Esophagus (tissue), 2 donors: ENCODE measurements around the gene MMEL1. TPM values are rescaled to one million over a fixed set of nuclear protein-coding genes. Genes with fewer than 3 reads are reported as not detected.
A peak's percentile ranks its signal among the peaks of the same experiment; 100 is the strongest.

ENCODE experiments used
- H3K27ac ChIP-seq, 2 donors: one replicate each; pipeline ENCODE4 v1.5.1; 2013; ENCODE audit warnings: low read depth in 2 of 2, mild to moderate bottlenecking in 2 of 2, inconsistent platforms in 1 of 2, low read length in 1 of 2, moderate library complexity in 1 of 2
- H3K27me3 ChIP-seq, 2 donors: one replicate each; pipeline ENCODE4 v1.6.1; 2013; ENCODE audit warnings: low read length in 2 of 2, control low read depth in 1 of 2, mild to moderate bottlenecking in 1 of 2; ENCODE audit not compliant: insufficient read depth in 2 of 2, control insufficient read depth in 1 of 2
- H3K36me3 ChIP-seq, 2 donors: one replicate each; pipeline ENCODE4 v1.6.1; 2013; ENCODE audit warnings: low read length in 1 of 2; ENCODE audit not compliant: control insufficient read depth in 2 of 2, insufficient read depth in 2 of 2
- H3K4me1 ChIP-seq, 2 donors: one replicate each; pipeline ENCODE4 v1.6.1; 2013; ENCODE audit warnings: low read length in 1 of 2; ENCODE audit not compliant: control insufficient read depth in 2 of 2, insufficient read depth in 2 of 2
- H3K4me3 ChIP-seq, 2 donors: one replicate each; pipeline ENCODE4 v1.5.1; 2013; ENCODE audit warnings: low read length in 2 of 2, mild to moderate bottlenecking in 2 of 2, low read depth in 1 of 2, moderate library complexity in 1 of 2
- H3K9me3 ChIP-seq, 2 donors: one replicate each; pipeline ENCODE4 v1.6.1; 2013; ENCODE audit warnings: mild to moderate bottlenecking in 2 of 2, low read depth in 1 of 2, low read length in 1 of 2, moderate library complexity in 1 of 2; ENCODE audit not compliant: control insufficient read depth in 2 of 2, insufficient read depth in 1 of 2
- WGBS, 2 donors: extraction: QIAGEN DNeasy Blood & Tissue Kit; methylation state at CpG; one replicate each; pipeline ENCODE4 v1.1.7; 2013; 5-methylcytosine and 5-hydroxymethylcytosine counted together
- polyA plus RNA-seq, 2 donors: library from polyadenylated mRNA; stranded (reverse); fragments of 200-250 nt; gene quantifications; one replicate each; pipeline ENCODE4 v1.2.3, GENCODE V29; 2013
- donor health status: healthy with polysubstance abuse.
- donor health status: Bipolar disorder and iron deficiency.

MMEL1 gene
- polyA plus RNA-seq, 2 donors = 3.4 to 11.6 TPM

- no peaks in the 10 kb centered on the region for H3K27me3 ChIP-seq
- 84 to 90% methylated on average over 11 to 12 of the region's 12 CpGs for WGBS, 2 donors
- H3K36me3 ChIP-seq = peaks cover 0 to 12% of the 10 kb centered on the region in 2 donors
- H3K4me1 ChIP-seq = peaks cover 17 to 30% of the 10 kb centered on the region in 2 donors
- no peak overlapping the region for H3K4me3 ChIP-seq
- no peaks in the 10 kb centered on the region for H3K9me3 ChIP-seq
- H3K27ac ChIP-seq = no peak overlapping the region
These were observed 41.1 kb downstream of the MMEL1 start for GRCh38 chr1:2591581-2592261.

GRCh38 chr1:2591233-2591580 is 41.6 kb downstream of the MMEL1 start:
- Histone ChIP-seq H3K4me3 (no peak overlapping the region), H3K36me3 (peaks cover 0 to 12% of the 10 kb centered on the region in 2 donors), H3K27ac (no peak overlapping the region), H3K9me3 (no peaks in the 10 kb centered on the region), H3K27me3 (no peaks in the 10 kb centered on the region), H3K4me1 (peaks cover 17 to 30% of the 10 kb centered on the region in 2 donors)
- whole genome bisulfite sequencing, 2 donors = 88 to 93% methylated on average over 5 of the region's 5 CpGs

- 91 to 95% methylated on average over 31 of the region's 31 CpGs for WGBS, 2 donors
- no peak overlapping the region for H3K27ac ChIP-seq
- no peak overlapping the region for H3K4me3 ChIP-seq
- peaks cover 0 to 12% of the 10 kb centered on the region in 2 donors for H3K36me3 ChIP-seq
- H3K27me3 ChIP-seq = no peaks in the 10 kb centered on the region
- H3K9me3 ChIP-seq = no peaks in the 10 kb centered on the region
- H3K4me1 ChIP-seq = peaks cover 17 to 30% of the 10 kb centered on the region in 2 donors
These were observed 42.3 kb downstream of the MMEL1 start for GRCh38 chr1:2590233-2591141.

GRCh38 chr1:2589431-2590232 is 43.2 kb downstream of the MMEL1 start:
- 91 to 94% methylated on average over 25 of the region's 25 CpGs for WGBS, 2 donors
- Histone ChIP-seq H3K27me3 (no peaks in the 10 kb centered on the region), H3K9me3 (no peaks in the 10 kb centered on the region), H3K27ac (no peak overlapping the region), H3K4me1 (peaks cover 17 to 37% of the 10 kb centered on the region in 2 donors), H3K36me3 (peaks cover 0 to 12% of the 10 kb centered on the region in 2 donors), H3K4me3 (no peak overlapping the region)

- Histone ChIP-seq H3K9me3 (no peaks in the 10 kb centered on the region), H3K4me1 (peaks cover 19 to 33% of the 10 kb centered on the region in 2 donors), H3K36me3 (peaks cover 0 to 12% of the 10 kb centered on the region in 2 donors), H3K27ac (no peak overlapping the region), H3K4me3 (no peak overlapping the region), H3K27me3 (no peaks in the 10 kb centered on the region)
- 82% methylated on average over 22 to 23 of the region's 23 CpGs for WGBS, 2 donors
These were observed 44.0 kb downstream of the MMEL1 start for GRCh38 chr1:2588661-2589430.

GRCh38 chr1:2587860-2588571 is 44.8 kb downstream of the MMEL1 start:
- Histone ChIP-seq H3K27ac (no peak overlapping the region), H3K4me1 (peaks cover 16 to 27% of the 10 kb centered on the region in 2 donors), H3K9me3 (no peaks in the 10 kb centered on the region), H3K27me3 (no peaks in the 10 kb centered on the region), H3K36me3 (peaks cover 0 to 12% of the 10 kb centered on the region in 2 donors), H3K4me3 (peak overlapping the region in 1 of 2 donors; percentile 84)
- WGBS, 2 donors = 81 to 83% methylated on average over 19 of the region's 19 CpGs

DNA sequence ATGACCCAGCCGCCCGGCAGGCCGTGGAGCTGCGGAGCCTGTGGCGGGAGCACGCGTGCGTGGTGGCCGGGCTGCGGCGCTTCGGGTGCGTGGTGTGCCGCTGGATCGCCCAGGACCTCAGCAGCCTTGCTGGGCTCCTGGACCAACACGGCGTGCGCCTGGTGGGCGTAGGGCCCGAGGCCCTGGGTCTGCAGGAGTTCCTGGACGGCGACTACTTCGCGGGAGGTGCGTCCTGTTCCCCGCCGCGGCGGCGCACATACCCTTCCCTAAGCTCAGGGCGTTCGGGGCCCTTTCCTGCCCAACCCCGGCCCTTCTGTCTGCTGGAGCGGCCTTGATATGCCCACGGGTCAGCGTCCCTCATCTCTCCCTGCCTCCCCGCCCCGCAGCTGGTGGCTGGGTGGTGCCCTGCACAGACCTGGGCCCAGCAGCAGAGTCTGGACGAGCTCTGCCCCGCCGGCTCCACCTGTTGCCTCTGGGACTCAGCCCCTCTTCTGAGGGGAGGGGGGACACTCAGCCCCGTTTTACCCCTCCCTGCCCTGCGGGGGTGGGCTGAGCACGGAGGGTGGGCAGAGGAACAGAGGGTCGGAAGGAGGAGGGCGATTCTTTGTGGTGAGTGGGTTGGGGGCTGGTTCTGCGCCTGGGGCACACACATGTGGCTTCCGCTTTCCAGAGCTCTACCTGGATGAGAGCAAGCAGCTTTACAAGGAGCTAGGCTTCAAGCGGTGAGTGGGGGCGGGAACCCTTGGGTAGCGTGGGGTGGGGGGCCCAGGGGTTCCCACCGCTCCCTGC is 45.6 kb downstream of the MMEL1 start:
- no peaks in the 10 kb centered on the region for H3K9me3 ChIP-seq
- peak overlapping the region; percentile 64 to 84 for H3K4me3 ChIP-seq
- peaks cover 0 to 12% of the 10 kb centered on the region in 2 donors for H3K36me3 ChIP-seq
- no peaks in the 10 kb centered on the region for H3K27me3 ChIP-seq
- H3K4me1 ChIP-seq = peaks cover 14 to 21% of the 10 kb centered on the region in 2 donors
- 9 to 14% methylated on average over 41 to 52 of the region's 52 CpGs for WGBS, 2 donors
- peak overlapping the region; percentile 14 to 70 for H3K27ac ChIP-seq
